ENCODE results near the gene ZMYND8. TPM values are rescaled to one million over a fixed set of nuclear protein-coding genes. Genes with fewer than 3 reads are reported as not detected.

Gene ZMYND8
- total RNA-seq, 2 donors from 2014 or later: 18.9 to 19.1 TPM

GRCh38 chr20:47272893-47273590 lies 83.5 kb downstream of the ZMYND8 start:
- H3K36me3 ChIP-seq (replicated peaks in 1 of 2; ENCODE audit: insufficient read depth in 1 of 2, low read depth in 2 of 2): peaks cover 0 to 4% of the 10 kb centered on the region in 2 donors
- TF ChIP-seq POLR2A (IDR thresholded peaks at IDR 0.05) (no peak), CTCF (IDR thresholded peaks at IDR 0.05) (peak; percentile 59 to 96 (median 94))
- no peaks in the 10 kb centered on the region for H3K9me3 ChIP-seq
- no peak overlapping the region for H3K4me3 ChIP-seq
- H3K27ac ChIP-seq: peak overlapping the region in 2 of 4 donors; percentile 17 to 67
- DNase-seq (peak; percentile 52 to 68 (median 56)), ATAC-seq (peak; percentile 70)
- peaks cover 18% of the 10 kb centered on the region for H3K4me1 ChIP-seq
- intact Hi-C loops (cut with DNase I): no loop called here
- WGBS, 2 donors: 70 to 79% methylated on average over 8 of the region's 8 CpGs
- H3K27me3 ChIP-seq: no peaks in the 10 kb centered on the region

- intact Hi-C loops (cut with DNase I): no loop called here
- 78 to 88% methylated on average over 7 of the region's 7 CpGs for WGBS, 2 donors
- Histone ChIP-seq H3K4me3 (no peak overlapping the region), H3K36me3 (replicated peaks in 1 of 2; ENCODE audit: insufficient read depth in 1 of 2, low read depth in 2 of 2) (peaks cover 0 to 3% of the 10 kb centered on the region in 2 donors), H3K9me3 (no peaks in the 10 kb centered on the region), H3K27me3 (no peaks in the 10 kb centered on the region), H3K27ac (no peak overlapping the region), H3K4me1 (peaks cover 18% of the 10 kb centered on the region)
- no peak for ATAC-seq
- no peak for TF ChIP-seq POLR2A (IDR thresholded peaks at IDR 0.05)
- no peak for TF ChIP-seq CTCF (IDR thresholded peaks at IDR 0.05)
- no peak for DNase-seq
These were observed 85.4 kb downstream of the ZMYND8 start for GRCh38 chr20:47271046-47271615.

- no peak overlapping the region for H3K4me3 ChIP-seq
- WGBS, 2 donors: 93 to 98% methylated on average over 7 of the region's 7 CpGs
- ATAC-seq: no peak
- no peak for TF ChIP-seq CTCF (IDR thresholded peaks at IDR 0.05)
- no peak for TF ChIP-seq POLR2A (IDR thresholded peaks at IDR 0.05)
- intact Hi-C loops (cut with DNase I): loop anchor here (5.0 kb wide), 1 partner anchor 118 kb away; no protein-coding TSS in a partner anchor
- H3K27me3 ChIP-seq: no peaks in the 10 kb centered on the region
- H3K9me3 ChIP-seq: no peaks in the 10 kb centered on the region
- no peak overlapping the region for H3K27ac ChIP-seq
- no peaks in the 10 kb centered on the region for H3K36me3 ChIP-seq (replicated peaks in 1 of 2; ENCODE audit: insufficient read depth in 1 of 2, low read depth in 2 of 2)
- DNase-seq: no peak
- peaks cover 11% of the 10 kb centered on the region for H3K4me1 ChIP-seq
These were observed 87.0 kb downstream of the ZMYND8 start for GRCh38 chr20:47269309-47270165.

GRCh38 chr20:47267621-47268020 lies 88.9 kb downstream of the ZMYND8 start:
- ATAC-seq (no peak), DNase-seq (no peak)
- Histone ChIP-seq H3K36me3 (replicated peaks in 1 of 2; ENCODE audit: insufficient read depth in 1 of 2, low read depth in 2 of 2) (no peaks in the 10 kb centered on the region), H3K9me3 (no peaks in the 10 kb centered on the region), H3K27me3 (no peaks in the 10 kb centered on the region), H3K4me1 (no peaks in the 10 kb centered on the region), H3K4me3 (no peak overlapping the region), H3K27ac (no peak overlapping the region)
- WGBS, 2 donors: 86 to 94% methylated on average over 5 of the region's 5 CpGs
- TF ChIP-seq POLR2A (IDR thresholded peaks at IDR 0.05) (no peak), CTCF (IDR thresholded peaks at IDR 0.05) (no peak)
- intact Hi-C loops (cut with DNase I): loop anchor here (5.0 kb wide), 1 partner anchor 120 kb away; no protein-coding TSS in a partner anchor
